Skin epidermis (tissue), 12 donors: ENCODE measurements around the gene CDC20.
"Not testable (repeated sequence)": the region's sequence is repeated elsewhere in the genome, so short reads cannot be mapped to it uniquely, and the experiment has no call there.

Experiments
- H3K27ac ChIP-seq, 21 experiments: fragments of 200-600 bp; sonication (generic) in 11 of 21; one replicate each; pipeline ENCODE4 v1.5.0; 2020; ENCODE audit warnings: mild to moderate bottlenecking in 3 of 21, inconsistent platforms in 2 of 21, moderate library complexity in 2 of 21
- H3K4me3 ChIP-seq, 7 experiments: fragments of 200-600 bp; sonication (generic) in 2 of 7; one replicate each; pipeline ENCODE4 v1.5.0; 2020; ENCODE audit warnings: inconsistent platforms in 2 of 7, mild to moderate bottlenecking in 2 of 7, moderate library complexity in 1 of 7

CDC20 gene

GRCh38 chr1:43352881-43353280 lies 5.9 kb upstream of the CDC20 start:
- no peak overlapping the region for H3K4me3 ChIP-seq
- no peak overlapping the region for H3K27ac ChIP-seq

GRCh38 chr1:43354471-43354870 lies 4.3 kb upstream of the CDC20 start:
- H3K4me3 ChIP-seq = no peak overlapping the region
- no peak overlapping the region for H3K27ac ChIP-seq

GRCh38 chr1:43354936-43355335 lies 3.8 kb upstream of the CDC20 start:
- no peak overlapping the region for H3K4me3 ChIP-seq
- H3K27ac ChIP-seq = no peak overlapping the region

- no peak overlapping the region for H3K27ac ChIP-seq
- H3K4me3 ChIP-seq = peak overlapping the region in 1 of 7 experiments; percentile 55
Observed at GRCh38 chr1:43357251-43357650, 1.5 kb upstream of the CDC20 start.

GRCh38 chr1:43358121-43358745 lies 548 bp upstream of the CDC20 start:
- peak overlapping the region; percentile 44 to 66 (median 55) for H3K4me3 ChIP-seq
- H3K27ac ChIP-seq = peak overlapping the region; percentile 36 to 99 (median 93)

- H3K4me3 ChIP-seq = peak overlapping the region in 6 of 7 experiments; percentile 44 to 66 (median 55)
Observed at GRCh38 chr1:43359696-43360095, 915 bp downstream of the CDC20 start.

GRCh38 chr1:43360616-43361015 lies 1.8 kb downstream of the CDC20 start:
- peak overlapping the region in 1 of 7 experiments; percentile 59 for H3K4me3 ChIP-seq

More at GRCh38 chr1:43359696-43360095, 915 bp downstream of the CDC20 start:
- peak overlapping the region in 2 of 21 experiments; percentile 59 to 92 for H3K27ac ChIP-seq

GRCh38 chr1:43363283-43363934 lies 4.6 kb downstream of the CDC20 start:
- Histone ChIP-seq H3K4me3 (no peak overlapping the region), H3K27ac (no peak overlapping the region)

More at GRCh38 chr1:43360616-43361015, 1.8 kb downstream of the CDC20 start:
- no peak overlapping the region for H3K27ac ChIP-seq

- H3K27ac ChIP-seq = peak overlapping the region in 2 of 21 experiments; percentile 39 to 98
- no peak overlapping the region for H3K4me3 ChIP-seq
Observed at GRCh38 chr1:43363935-43364525, 5.2 kb downstream of the CDC20 start.

- Histone ChIP-seq H3K27ac (peak overlapping the region in 19 of 21 experiments; percentile 50 to 99 (median 97)), H3K4me3 (peak overlapping the region in 6 of 7 experiments; percentile 8 to 89 (median 77))
Observed at GRCh38 chr1:43365678-43366077, 6.9 kb downstream of the CDC20 start.

- Histone ChIP-seq H3K27ac (peak overlapping the region in 19 of 21 experiments; percentile 92 to 99 (median 98)), H3K4me3 (peak overlapping the region; percentile 72 to 89 (median 82))
Observed at GRCh38 chr1:43366179-43366578, 7.4 kb downstream of the CDC20 start.

- peak overlapping the region; percentile 83 to 99 (median 98) for H3K27ac ChIP-seq
- peak overlapping the region; percentile 72 to 89 (median 82) for H3K4me3 ChIP-seq
Observed at GRCh38 chr1:43366601-43367025, 7.8 kb downstream of the CDC20 start.

GRCh38 chr1:43367026-43367903 lies 8.5 kb downstream of the CDC20 start:
- H3K27ac ChIP-seq = peak overlapping the region; percentile 83 to 99 (median 98)
- peak overlapping the region; percentile 72 to 89 (median 82) for H3K4me3 ChIP-seq

- peak within 1 kb of the TSS; percentile 85 to 99 (median 98) for H3K27ac ChIP-seq
- H3K4me3 ChIP-seq = peak within 1 kb of the TSS; percentile 72 to 89 (median 82)
Observed at GRCh38 chr1:43367904-43368645, 9.3 kb downstream of the CDC20 start, which contains the start of gene ELOVL1. ELOVL1 (minus strand) TSS chr1:43368011; CDS start chr1:43365609, 2,402 bp downstream.

GRCh38 chr1:43368646-43369020 lies 9.9 kb downstream of the CDC20 start:
- Histone ChIP-seq H3K4me3 (peak overlapping the region; percentile 72 to 89 (median 82)), H3K27ac (peak overlapping the region in 20 of 21 experiments; percentile 92 to 99 (median 98))

GRCh38 chr1:43369779-43370178 lies 11.0 kb downstream of the CDC20 start:
- H3K27ac ChIP-seq, H3K4me3 ChIP-seq: not testable (repeated sequence)

GRCh38 chr1:43370564-43370963 lies 11.8 kb downstream of the CDC20 start:
- H3K27ac ChIP-seq = peak overlapping the region in 2 of 21 experiments; percentile 43

GRCh38 chr1:43372172-43372571 lies 13.4 kb downstream of the CDC20 start:
- Histone ChIP-seq H3K27ac (peak overlapping the region in 11 of 21 experiments; percentile 3 to 71 (median 49)), H3K4me3 (no peak overlapping the region)

More at GRCh38 chr1:43370564-43370963, 11.8 kb downstream of the CDC20 start:
- H3K4me3 ChIP-seq = no peak overlapping the region
